HS-27A (cell line): Measurements from ENCODE around the gene RADIL.
"Not testable (repeated sequence)": the region's sequence is repeated elsewhere in the genome, so short reads cannot be mapped to it uniquely, and the experiment has no call there.

ENCODE experiments used
- DNase-seq: peaks from one replicate; pipeline ENCODE4 v3.0.0-alpha.2; 2012; ENCODE audit warnings: low read depth, missing footprints

RADIL gene

DNA sequence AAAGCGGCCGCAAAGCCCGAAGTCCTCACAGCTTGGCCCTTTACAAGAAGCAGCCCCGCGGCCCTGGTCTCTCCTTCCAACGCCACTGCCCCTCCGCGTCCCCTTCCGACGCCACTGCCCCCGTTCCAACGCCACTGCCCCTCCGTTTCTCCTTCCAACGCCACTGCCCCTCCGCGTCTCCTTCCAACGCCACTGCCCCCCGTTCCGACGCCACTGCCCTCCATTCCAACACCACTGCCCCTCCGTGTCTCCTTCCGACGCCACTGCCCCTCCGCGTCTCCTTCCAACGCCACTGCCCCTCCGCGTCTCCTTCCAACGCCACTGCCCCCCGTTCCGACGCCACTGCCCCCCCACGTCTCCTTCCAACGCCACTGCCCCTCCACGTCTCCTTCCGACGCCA, 75.0 kb downstream of the RADIL start:
- no peak for DNase-seq

DNA sequence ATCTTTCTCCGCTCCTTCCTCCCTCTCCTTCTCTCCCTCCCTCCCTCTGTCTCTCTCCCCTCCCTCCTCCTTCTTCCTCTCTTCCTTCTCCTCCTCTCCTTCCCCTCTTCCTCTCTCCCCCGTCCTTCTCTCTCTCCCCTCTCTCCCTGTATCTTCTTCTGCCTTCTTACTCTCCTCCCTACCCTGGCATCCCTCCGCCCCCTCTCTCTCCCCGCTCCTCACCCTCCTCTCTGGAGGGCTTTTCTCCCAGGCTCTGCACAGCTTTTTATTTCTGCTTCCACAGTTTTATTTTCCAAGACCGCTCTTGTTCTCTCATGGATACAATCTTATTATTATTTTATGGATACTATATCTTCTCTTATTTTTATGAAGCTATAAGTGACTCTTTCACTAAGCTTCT, 75.5 kb downstream of the RADIL start:
- DNase-seq, result no peak

DNA sequence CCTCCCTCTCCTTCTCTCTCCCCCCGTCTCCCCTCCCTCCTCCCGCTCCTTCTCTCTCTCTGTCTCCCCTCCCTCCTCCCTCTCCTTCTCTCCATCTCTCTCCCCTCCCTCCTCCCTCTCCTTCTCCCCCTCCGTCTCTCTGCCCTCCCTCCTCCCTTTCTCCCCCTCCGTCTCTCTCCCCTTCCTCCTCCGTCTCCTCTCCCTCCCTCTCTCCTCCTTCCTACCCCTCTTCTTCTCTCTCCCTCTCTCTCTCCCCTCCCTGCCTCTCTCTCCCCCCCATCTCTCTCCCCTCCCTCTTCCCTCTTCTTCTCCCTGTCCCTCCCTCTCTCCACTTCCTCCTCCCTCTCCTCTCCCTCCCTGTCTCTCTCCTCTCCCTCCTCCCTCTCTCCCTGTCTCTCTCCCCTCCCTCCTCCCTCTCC, 75.9 kb downstream of the RADIL start:
- no peak for DNase-seq

DNA sequence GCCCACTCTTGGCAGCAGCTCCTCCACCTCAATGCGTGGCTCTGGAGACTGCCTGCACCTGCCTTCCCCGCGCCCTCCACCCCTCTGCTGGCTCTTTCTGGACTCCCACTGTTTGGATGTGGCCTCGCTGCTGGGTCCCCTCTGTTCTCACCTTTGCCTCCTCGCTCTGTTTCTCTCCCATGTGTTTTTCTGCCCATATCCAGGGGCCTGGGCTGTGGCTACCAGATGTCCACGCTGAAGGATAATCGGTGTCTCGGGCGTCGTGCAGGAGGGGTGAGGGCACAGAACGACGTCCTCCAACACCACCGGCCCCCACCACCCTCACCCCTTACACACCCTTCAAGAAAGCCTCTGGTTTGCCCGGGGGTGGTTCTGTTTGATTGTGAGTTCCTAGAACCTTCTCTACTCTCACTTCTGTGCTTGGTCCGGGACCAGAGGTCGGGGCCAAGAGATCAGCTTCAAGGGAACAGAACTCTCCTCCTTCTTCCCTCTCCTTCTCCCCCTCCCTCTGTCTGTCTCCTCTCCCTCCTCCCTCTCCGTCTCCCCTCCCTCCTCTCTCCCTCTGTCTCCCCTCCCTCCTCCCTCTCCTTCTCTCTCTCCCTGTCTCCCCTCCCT, 76.4 kb downstream of the RADIL start:
- no peak for DNase-seq

DNA sequence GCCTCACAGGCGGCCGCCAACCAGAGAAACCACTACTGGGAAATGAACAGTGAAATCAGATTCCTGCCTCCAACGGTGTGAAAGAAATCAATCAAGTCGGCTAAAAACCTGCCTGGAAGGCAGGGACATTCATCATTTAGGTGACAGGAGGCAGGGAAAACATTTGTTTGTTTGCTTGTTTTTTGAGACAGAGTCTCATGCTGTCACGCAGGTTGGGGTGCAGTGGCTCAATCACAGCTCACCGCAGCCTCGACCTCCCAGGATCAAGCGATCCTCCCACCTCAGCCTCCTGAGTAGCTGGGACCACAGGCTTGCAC, 77.6 kb downstream of the RADIL start:
- DNase-seq, result no peak

DNA sequence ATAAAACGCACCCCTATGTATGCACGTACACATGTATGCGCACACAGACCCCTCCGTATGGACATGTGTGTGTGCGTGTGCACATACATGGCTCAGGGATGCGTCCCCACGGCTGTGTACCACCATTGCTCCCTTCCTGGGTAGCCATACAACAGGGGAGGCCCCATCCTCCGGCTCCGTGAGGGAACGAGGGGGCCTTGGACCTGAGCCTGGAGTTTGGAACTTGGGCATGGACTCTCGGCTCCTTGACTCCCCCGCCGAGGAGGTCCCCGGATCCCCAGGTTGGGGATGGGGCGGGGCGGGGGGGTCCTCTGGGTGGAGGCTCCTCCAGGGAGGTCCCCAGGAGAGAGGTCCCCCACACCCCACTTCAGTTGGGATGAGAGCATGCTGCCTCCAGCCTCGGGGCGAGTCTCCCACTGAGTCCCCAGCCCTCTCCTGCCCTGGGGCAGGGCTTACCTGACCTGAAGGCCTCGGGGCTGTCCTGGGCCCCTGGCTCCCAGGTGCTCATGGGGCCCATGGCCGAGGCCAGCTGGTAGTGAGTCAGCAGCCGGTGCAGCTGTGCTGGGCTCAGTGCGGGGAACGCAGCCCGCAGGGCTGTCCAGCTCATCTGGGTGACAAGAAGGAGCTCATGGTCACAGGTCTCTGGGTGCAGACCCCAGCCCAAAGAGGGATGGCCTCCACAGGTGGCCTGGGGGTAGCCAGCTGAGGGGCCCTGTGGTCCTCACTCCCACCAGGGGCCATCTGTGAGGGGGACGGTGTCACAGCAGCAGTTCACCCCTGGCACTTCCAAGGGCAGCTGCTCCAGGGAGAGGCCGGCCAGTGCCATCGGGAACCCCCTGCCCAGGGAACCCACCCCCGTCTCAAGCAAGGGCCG, 78.2 kb downstream of the RADIL start:
- DNase-seq, result no peak

DNA sequence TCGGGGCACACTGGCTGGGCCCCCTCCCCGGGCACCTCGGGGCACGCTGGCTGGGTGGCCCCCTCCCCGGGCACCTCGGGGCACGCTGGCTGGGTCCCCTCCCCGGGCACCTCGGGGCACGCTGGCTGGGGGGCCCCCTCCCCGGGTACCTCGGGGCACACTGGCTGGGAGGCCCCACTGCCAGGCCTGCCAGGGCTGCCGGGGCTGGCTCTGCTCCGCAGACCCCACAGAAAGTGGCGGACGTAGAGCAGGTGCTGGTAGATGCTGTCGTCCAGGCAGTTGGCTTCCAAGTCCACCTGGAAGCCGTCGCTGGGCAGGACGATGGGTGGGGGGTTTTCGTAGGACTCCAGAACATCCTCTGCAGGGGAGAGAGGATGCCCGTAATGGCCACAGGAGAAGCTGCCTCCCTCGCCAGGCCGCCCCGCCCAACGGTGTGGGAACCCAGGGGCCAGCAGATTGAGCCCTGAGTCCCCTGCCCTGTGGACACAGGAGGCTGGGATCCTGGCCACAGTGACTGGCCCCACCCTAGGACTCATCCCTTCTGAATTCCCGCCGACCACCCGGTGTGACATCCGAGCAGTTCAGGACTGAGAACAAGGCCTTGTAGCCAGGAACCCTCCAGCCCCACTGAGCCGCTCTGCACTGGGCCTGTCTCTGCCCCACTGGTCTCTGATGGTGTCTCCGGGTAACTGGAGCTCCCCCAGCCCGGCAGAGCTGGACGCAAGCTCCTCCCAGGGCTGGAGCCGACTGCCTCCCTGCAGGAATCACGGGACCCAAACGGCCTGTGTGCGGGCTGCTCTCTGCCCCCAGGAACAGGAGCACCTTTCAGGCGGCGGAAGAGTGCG, 79.9 kb downstream of the RADIL start:
- DNase-seq, result no peak

DNA sequence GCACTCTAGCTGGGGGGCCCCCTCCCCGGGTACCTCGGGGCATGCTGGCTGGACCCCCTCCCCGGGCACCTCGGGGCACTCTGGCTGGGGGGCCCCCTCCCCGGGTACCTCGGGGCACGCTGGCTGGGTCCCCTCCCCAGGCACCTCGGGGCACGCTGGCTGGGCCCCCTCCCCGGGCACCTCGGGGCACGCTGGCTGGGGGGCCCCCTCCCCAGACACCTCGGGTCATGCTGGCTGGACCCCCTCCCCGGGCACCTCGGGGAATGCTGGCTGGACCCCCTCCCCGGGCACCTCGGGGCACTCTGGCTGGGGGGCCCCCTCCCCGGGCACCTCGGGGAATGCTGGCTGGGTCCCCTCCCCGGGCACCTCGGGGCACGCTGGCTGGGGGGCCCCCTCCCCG, 80.9 kb downstream of the RADIL start:
- DNase-seq, result not testable (repeated sequence)

DNA sequence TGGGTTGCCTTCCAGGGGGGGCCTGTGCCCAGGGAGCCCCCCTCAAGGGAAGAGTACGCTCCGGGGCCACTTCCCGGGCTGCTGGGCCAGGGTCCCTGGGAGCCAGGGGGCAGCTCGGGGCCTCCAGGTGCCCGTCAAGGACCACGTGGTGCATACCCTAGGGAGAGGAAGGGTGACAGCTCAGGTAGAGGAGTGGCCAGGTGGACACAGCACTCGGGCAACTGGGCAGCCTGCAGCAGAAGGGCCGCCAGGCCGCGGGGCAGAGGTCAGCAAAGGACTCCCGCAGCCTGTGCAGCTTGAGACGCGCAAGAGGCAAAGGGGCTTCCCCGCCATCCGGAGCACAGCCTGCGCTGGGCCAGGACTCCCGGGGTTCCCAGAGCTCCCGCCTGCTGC, 81.7 kb downstream of the RADIL start:
- no peak for DNase-seq

DNA sequence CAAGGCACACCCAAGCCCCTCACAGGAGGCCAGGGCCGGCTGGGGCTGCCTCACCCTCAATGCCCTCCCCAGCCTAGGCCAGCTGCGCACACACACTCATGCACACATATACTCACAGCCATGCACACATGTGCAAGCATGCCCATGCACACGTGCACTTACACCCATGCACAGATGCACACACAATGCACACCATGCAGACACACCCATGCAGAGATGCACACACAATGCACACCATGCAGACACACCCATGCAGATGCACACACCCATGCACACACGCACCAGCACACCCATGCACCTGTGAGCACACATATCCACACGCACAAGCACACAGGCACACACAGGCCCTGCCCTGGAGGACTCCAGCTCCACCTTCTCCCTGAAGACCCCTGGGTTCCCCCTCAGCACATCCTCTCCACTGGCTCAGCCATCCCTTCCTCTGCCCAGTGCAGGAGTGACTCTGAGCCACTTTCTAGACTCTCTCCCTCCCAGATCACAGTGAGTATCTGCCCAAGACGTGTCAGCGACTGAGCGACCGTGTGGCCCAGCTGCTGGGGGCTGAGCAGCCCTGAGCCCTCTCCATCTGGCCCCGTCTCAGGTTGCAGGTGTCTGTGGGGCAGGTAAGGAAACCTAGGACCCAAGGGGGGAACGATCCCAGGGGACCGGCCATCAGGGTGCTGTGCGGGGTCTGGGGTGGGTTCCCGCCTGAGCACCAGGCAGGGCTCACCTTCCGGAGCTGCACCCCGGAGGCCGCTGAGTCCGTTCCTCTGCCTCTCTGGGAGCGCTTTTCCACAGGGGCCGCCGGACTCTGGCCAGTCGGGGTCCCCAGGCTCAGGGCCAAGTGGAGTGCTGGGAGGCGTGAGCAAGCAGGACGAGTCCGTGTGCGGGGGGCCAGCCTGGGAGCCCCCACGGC, 82.3 kb downstream of the RADIL start:
- no peak for DNase-seq

DNA sequence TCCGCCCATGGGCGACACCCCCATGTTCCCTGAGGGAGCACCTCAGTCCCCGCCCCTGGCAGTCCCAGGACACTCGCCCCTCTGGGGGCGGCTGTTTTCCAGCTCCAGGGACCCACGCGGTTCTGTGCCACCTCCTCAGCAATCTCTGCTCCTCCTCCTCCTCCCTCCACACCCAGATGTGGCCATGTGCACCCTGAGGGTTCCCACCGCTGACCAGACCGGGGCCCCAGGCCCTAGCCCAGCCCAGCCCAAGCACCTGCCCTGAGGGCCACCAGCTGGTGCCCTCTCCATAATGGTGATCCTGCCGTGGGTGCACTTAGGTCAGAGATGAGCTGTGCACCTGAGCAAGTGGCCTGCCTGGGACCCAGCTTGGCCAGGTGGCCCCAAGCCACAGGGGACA, 83.0 kb downstream of the RADIL start:
- no peak for DNase-seq

DNA sequence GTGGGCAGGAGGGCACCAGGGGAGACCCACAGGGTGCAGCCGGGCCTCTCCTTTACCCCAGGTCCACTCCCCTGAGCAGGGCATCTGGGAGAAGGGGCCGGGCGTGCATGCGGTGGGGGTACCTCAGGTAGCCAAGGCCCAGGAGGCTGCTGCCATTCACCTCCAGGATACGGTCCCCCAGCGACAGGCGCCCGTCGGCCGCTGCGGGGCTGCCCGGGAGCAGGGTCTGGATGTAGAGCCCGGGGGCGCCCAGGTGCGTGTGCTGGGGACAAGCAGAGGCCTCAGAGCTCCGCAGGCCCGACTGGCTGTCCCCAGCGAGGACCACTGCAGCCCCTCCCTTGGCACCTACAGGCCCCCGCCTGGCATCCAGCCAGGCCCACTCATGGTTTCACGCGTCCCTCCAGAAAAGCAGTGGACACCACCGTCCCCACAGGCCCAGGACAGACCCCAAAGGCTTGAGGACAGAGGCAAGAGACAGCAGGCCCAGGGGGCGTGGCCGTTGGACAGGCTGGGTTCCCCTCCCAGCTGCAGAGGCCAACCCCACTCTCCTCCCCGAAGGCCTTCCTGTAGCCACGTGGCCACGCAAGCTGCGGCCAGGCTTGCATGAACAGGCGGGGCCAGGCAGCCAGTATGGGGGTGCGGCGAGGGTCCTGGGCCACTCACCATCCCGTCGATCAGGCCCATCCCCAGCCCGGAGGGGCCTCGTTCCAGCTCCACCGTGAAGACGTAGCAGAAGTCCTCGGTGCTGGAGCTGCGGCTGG, 83.8 kb downstream of the RADIL start:
- no peak for DNase-seq

DNA sequence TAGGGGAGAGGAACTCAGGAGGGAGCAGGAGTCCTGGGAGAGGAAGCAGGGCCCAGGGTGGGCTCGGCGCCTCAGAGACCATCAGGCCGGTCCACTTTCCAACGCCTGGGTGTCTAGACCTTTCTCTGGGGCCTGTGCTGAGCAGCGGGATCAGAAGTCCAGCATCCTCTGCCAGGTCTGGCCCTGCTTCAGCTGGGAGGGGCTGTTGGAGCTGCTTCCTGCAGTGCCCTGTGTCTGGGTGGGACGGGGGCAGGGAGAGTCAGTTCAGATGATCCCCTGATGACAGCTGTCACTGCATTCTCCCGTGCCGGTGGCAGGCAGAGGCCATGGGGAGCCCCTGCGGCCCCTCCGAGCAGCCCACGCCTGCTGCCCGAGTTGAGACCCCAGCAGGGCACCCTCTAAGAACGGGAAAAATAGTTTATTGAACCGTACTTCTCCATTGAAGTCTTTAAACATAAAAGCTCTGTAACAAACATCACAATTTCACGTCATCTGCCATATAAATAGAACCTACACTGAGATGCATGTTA, 84.7 kb downstream of the RADIL start:
- no peak for DNase-seq

DNA sequence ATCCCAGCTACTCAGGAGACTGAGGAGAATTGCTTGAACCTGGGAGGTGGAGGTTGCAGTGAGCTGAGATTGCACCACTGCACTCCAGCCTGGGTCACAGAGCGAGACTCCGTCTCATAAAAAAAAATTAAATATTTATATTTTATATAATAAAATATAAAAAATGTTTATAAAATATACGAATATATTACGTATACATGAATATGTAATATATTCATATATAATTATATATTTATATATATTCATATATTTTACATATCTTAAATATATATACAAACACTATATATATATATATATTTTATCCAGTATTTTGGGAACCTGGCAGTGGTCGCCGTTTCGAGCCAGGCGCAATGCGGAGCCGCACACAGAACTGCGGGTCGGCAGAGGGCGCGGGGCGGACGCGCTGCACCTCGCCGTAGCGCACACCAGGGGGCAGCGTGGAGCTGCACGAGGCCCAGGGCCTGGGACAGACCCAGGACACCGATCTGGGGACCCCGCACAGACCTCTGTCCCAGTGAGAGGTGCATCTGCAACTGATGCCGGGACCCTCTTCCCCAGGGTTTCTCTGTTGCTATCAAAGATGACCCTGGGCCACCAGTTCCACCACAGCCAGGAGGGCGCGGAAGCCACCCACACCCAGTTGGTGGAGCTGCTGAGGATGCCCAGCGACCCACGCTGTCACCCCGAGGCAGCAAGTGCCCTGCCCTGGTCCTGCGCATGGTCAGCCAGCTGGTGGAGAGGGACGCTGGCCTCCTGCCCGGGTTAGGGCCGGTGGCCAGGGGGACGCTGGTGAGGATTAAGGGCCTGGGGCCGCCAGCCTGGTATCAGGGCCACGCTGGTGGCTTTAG, 85.4 kb downstream of the RADIL start:
- no peak for DNase-seq

DNA sequence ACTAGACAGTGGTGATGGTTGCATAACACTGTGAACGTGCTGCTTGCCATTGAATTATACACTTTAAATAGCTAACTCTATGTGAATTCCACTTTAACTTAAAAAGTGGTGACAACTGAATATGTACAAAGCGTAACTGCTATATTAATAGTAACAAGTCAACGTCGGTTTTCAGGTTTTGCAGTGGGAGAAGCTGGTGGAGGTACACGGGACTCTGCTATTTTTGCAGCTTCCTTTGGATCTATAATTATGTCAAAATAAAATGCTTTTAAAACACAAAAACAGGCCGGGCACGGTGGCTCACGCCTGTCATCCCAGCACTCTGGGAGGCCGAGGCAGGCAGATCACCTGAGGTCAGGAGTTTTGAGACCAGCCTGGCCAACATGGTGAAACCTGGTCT, 87.1 kb downstream of the RADIL start:
- DNase-seq, result no peak

DNA sequence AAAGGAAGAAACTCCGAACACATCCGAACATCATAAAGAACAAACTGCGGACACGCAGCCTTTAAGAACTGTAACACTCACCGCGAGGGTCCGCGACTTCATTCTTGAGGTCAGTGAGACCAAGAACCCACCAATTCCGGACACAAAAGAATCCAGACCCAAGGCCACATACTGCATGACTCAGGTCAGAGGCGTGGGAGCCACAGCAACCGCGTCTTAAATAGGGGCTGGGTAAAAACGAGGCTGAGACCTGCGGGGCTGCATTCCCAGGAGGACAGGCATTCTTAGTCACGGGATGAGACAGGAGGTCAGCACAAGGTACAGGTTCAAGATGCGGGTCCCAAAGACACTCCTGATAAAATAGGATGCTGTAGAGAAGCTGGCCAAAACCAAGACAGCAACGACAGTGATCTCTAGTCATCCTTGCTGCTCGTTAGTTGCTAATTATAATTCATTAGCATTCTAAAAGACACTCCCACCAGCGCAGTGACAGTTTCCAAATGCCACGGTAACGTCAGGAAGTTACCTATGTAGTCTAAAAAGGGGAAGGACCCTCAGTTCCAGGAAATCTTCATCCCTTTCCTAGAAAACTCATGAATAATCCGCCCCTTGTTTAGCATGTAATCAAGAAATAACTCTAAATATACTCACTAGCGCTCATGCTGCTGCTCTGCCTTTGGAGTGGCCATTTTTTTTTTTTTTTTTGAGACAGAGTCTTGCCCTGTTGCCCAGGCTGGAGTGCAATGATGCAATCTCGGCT, 88.7 kb downstream of the RADIL start:
- no peak for DNase-seq

DNA sequence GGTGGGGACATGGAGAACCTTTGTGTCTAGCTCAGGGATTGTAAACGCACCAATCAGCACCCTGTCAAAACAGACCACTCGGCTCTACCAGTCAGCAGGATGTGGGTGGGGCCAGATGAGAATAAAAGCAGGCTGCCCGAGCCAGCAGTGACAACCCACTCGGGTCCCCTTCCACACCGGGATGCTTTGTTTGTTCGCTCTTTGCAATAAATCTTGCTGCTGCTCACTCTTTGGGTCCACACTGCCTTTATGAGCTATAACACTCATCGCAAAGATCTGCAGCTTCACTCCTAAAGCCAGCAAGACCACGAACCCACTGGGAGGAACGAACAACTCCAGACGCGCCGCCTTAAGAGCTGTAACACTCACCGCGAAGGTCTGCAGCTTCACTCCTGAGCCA, 89.3 kb downstream of the RADIL start:
- not testable (repeated sequence) for DNase-seq

DNA sequence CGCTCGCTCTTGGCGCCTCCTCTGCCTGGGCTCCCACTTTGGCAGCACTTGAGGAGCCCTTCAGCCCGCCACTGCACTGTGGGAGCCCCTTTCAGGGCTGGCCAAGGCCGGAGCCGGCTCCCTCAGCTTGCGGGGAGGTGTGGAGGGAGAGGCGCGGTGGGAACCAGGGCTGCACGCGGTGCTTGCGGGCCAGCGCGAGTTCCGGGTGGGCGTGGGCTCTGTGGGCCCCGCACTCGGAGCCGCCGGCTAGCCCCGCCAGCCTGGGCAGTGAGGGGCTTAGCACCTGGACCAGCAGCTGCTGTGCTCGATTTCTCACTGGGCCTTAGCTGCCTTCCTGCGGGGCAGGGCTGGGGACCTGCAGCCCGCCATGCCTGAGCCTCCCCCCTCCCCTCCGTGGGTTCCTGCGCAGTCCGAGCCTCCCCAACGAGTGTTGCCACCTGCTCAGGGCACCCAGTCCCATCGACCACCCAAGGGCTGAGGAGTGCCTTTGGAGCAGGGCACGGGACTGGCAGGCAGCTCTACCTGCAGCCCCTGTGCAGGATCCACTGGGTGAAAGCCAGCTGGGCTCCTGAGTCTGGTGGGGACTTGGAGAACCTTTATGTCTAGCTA, 90.0 kb downstream of the RADIL start:
- not testable (repeated sequence) for DNase-seq
